Activated CD4-positive, alpha-beta T cell treated with anti-CD3 and anti-CD28 coated beads, Interleukin-2, Interleukin-6, amounts not matched to agents 100 ng/mL and 50 ng/mL, durations not matched to agents 16 hours and 8 hours (primary cell): ENCODE results near the gene ZBTB48.
"Not testable (repeated sequence)": the region's sequence is repeated elsewhere in the genome, so short reads cannot be mapped to it uniquely, and the experiment has no call there.

ENCODE experiments used
- DNase-seq: peaks from one replicate; pipeline ENCODE4 v3.0.0-alpha.2; 2020

Gene ZBTB48

GRCh38 chr1:6635910-6636760 lies 56.3 kb downstream of the ZBTB48 start:
- no peak for DNase-seq

- not testable (repeated sequence) for DNase-seq
Measured at GRCh38 chr1:6636778-6637177, 57.0 kb downstream of the ZBTB48 start.

GRCh38 chr1:6637770-6638169 lies 58.0 kb downstream of the ZBTB48 start:
- no peak for DNase-seq

GRCh38 chr1:6638226-6638625 lies 58.4 kb downstream of the ZBTB48 start:
- DNase-seq: no peak
